Dermis microvascular lymphatic vessel endothelial cell (primary cell): Measurements from ENCODE around the gene UTP4. TPM values are rescaled to one million over a fixed set of nuclear protein-coding genes. Genes with fewer than 3 reads are reported as not detected.

Experiments used
- DNase-seq, 2 donors: peaks; one replicate each; pipeline versions ENCODE4 v3.0.0 to v3.0.0-alpha.2; 2010; ENCODE audit warnings: low read depth in 2 of 2
- total RNA-seq: library from RNA; depleted of rRNA; stranded (reverse); fragments of >200 nt; gene quantifications from 2 replicates; pipeline ENCODE4 v1.2.1, GENCODE V29; 2014

The UTP4 gene
- total RNA-seq, 1 donor from 2014 or later: 10.7 TPM

DNA sequence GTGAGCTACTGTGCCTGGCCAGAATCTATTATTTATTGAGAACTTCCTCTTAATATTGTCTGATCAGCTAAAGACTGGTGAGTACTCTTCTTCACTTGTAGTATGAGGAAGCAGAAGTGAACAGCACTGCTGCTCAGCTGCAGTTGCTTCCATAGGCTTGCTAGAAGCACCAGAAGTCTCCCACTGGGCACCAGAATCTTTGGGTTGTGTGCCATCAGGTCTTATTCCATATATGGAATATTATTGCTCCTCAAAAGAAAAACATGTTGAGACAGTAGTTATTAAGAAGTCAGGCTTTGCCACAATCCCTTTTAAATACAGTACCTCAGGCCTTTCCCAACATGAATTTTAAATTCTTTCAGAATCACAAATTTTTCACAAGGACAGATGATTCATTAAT, 71.7 kb downstream of the UTP4 start:
- no peak for DNase-seq

GRCh38 chr16:69209735-69210134, 77.3 kb downstream of the UTP4 start:
- no peak for DNase-seq

DNA sequence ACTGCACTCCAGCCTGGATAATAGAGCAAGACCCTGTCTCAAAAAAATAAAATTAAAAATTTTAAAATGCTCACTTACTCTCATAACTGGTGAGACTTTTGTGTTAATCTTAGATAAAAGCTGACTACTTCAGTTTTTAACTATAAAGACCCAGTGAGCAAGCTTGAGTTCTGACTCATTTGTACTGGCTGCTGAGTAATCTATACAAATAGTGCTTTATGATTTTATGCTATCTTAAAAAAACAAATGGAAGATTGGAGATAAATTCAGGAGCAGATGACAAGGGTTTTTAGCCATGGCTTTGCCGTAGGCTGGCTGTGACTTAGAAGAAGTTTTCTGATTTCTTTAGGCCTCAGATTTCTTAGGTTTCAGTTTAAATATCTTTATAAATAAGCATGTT, 85.0 kb downstream of the UTP4 start:
- DNase-seq: peak in 1 of 2 donors; percentile 71

Other genes starting within 250 kb of the UTP4 start
- gene HAS3, start 27.0 kb upstream of the UTP4 start, total RNA-seq: 1.0 and 7.6 TPM in 2 replicates
- 60.8 and 85.3 TPM in 2 replicates for gene CHTF8, start 61 bp upstream of the UTP4 start, total RNA-seq
- 69.3 and 106 TPM in 2 replicates for gene SNTB2, start 54.5 kb downstream of the UTP4 start, total RNA-seq
- gene VPS4A, start 178.7 kb downstream of the UTP4 start, total RNA-seq: 27.3 and 31.1 TPM in 2 replicates
- 10.1 and 13.4 TPM in 2 replicates for gene PDF, start 197.9 kb downstream of the UTP4 start, total RNA-seq
- 17.7 and 29.5 TPM in 2 replicates for gene COG8, start 206.9 kb downstream of the UTP4 start, total RNA-seq
- gene NIP7, start 207.1 kb downstream of the UTP4 start, total RNA-seq: 22.7 and 23.0 TPM in 2 replicates
- gene TMED6, start 219.1 kb downstream of the UTP4 start, total RNA-seq: not detected in 2 replicates